ENCODE measurements around the gene TSC22D2.
A peak's percentile ranks its signal among the peaks of the same experiment; 100 is the strongest.

Gene TSC22D2

GRCh38 chr3:150408221-150409124, at the start of gene TSC22D2:
TSS of gene TSC22D2 (plus strand) at chr3:150408298. CDS start at chr3:150409351, 1,053 bp downstream.
- H3K36me3 ChIP-seq: no peaks in the 10 kb centered on the region
- peaks cover 0 to 12% (median 0%) of the 10 kb centered on the region in 4 donors for H3K4me1 ChIP-seq
- intact Hi-C loops (cut with DNase I; ENCODE audit: low total_unique reads): loop anchor here (2.0 to 10.0 kb wide), 3 partner anchors 36 to 356 kb away; partner anchors contain the start of genes EIF2A, SERP1 and SIAH2

GRCh38 chr3:150359381-150359780, 48.7 kb upstream of the TSC22D2 start:
- Histone ChIP-seq H3K27me3 (no peaks in the 10 kb centered on the region), H3K36me3 (no peaks in the 10 kb centered on the region), H3K27ac (no peak overlapping the region), H3K4me3 (no peak overlapping the region), H3K9me3 (no peaks in the 10 kb centered on the region), H3K4me1 (no peaks in the 10 kb centered on the region)
- DNase-seq: no peak
- intact Hi-C loops (cut with DNase I; ENCODE audit: low total_unique reads): no loop called here
- TF ChIP-seq CTCF (IDR thresholded peaks at IDR 0.05): no peak

More at GRCh38 chr3:150408221-150409124, at the start of gene TSC22D2:
- H3K27ac ChIP-seq: peak within 1 kb of the TSS; percentile 100
- TF ChIP-seq CTCF (IDR thresholded peaks at IDR 0.05): peak; percentile 12 to 17
- H3K9me3 ChIP-seq: no peaks in the 10 kb centered on the region
- peak within 1 kb of the TSS; percentile 90 to 93 for H3K4me3 ChIP-seq
- DNase-seq: peak; percentile 93 to 98
- H3K27me3 ChIP-seq: no peaks in the 10 kb centered on the region

- TF ChIP-seq CTCF (IDR thresholded peaks at IDR 0.05): no peak
- no peak for DNase-seq
- Histone ChIP-seq H3K9me3 (no peaks in the 10 kb centered on the region), H3K4me1 (no peaks in the 10 kb centered on the region), H3K27ac (no peak overlapping the region), H3K27me3 (no peaks in the 10 kb centered on the region), H3K4me3 (no peak overlapping the region), H3K36me3 (no peaks in the 10 kb centered on the region)
- intact Hi-C loops (cut with DNase I; ENCODE audit: low total_unique reads): no loop called here
Observed at GRCh38 chr3:150360966-150361365, 47.1 kb upstream of the TSC22D2 start.

- Histone ChIP-seq H3K4me1 (no peaks in the 10 kb centered on the region), H3K4me3 (no peak overlapping the region), H3K36me3 (no peaks in the 10 kb centered on the region), H3K9me3 (no peaks in the 10 kb centered on the region), H3K27me3 (no peaks in the 10 kb centered on the region), H3K27ac (no peak overlapping the region)
- no peak for DNase-seq
- no peak for TF ChIP-seq CTCF (IDR thresholded peaks at IDR 0.05)
- intact Hi-C loops (cut with DNase I; ENCODE audit: low total_unique reads): no loop called here
Observed at GRCh38 chr3:150362515-150363302, 45.4 kb upstream of the TSC22D2 start.

GRCh38 chr3:150363420-150363819, 44.7 kb upstream of the TSC22D2 start:
- TF ChIP-seq CTCF (IDR thresholded peaks at IDR 0.05): no peak
- intact Hi-C loops (cut with DNase I; ENCODE audit: low total_unique reads): no loop called here
- no peaks in the 10 kb centered on the region for H3K4me1 ChIP-seq
- no peaks in the 10 kb centered on the region for H3K36me3 ChIP-seq
- DNase-seq: no peak
- H3K27ac ChIP-seq: no peak overlapping the region
- no peaks in the 10 kb centered on the region for H3K9me3 ChIP-seq
- H3K27me3 ChIP-seq: no peaks in the 10 kb centered on the region
- H3K4me3 ChIP-seq: no peak overlapping the region

Measured in tibial artery (tissue), 4 donors.